Lower leg skin (tissue), 3 donors: ENCODE results near the gene MDC1.

ENCODE experiments used
- CTCF ChIP-seq, 3 donors: fragments of 450-650 bp; IDR thresholded peaks; one replicate each; pipeline ENCODE4 v1.5.1; 2016; ENCODE audit warnings: antibody characterized with exemption in 3 of 3, mild to moderate bottlenecking in 3 of 3, moderate library complexity in 2 of 3
- POLR2A ChIP-seq, 2 donors: fragments of 450-650 bp; IDR thresholded peaks; one replicate each; pipeline ENCODE4 v1.6.1; 2016 to 2017; ENCODE audit warnings: antibody characterized with exemption in 2 of 2, mild to moderate bottlenecking in 1 of 2, moderate library complexity in 1 of 2

- TF ChIP-seq CTCF (IDR thresholded peaks at IDR 0.05), result no peak
- peak in 1 of 2 donors; percentile 40 for TF ChIP-seq POLR2A (IDR thresholded peaks at IDR 0.05)
Measured at GRCh38 chr6:30744054-30744805, 27.1 kb upstream of the MDC1 start, which contains the start of gene IER3.
